GM12801 (cell line): Measurements from ENCODE around the gene CNPY1.

Source experiments
- TF ChIP-seq, protein P1 (sequence below): IDR thresholded peaks from one replicate; pipeline ENCODE4 v1.5.1; 2011; ENCODE audit warnings: control low read depth; ENCODE audit not compliant: insufficient read length; ENCODE audit errors: extremely low read depth

Gene CNPY1

GRCh38 chr7:155589001-155589980 is 42.9 kb upstream of the CNPY1 start:
- TF ChIP-seq, protein P1, sequence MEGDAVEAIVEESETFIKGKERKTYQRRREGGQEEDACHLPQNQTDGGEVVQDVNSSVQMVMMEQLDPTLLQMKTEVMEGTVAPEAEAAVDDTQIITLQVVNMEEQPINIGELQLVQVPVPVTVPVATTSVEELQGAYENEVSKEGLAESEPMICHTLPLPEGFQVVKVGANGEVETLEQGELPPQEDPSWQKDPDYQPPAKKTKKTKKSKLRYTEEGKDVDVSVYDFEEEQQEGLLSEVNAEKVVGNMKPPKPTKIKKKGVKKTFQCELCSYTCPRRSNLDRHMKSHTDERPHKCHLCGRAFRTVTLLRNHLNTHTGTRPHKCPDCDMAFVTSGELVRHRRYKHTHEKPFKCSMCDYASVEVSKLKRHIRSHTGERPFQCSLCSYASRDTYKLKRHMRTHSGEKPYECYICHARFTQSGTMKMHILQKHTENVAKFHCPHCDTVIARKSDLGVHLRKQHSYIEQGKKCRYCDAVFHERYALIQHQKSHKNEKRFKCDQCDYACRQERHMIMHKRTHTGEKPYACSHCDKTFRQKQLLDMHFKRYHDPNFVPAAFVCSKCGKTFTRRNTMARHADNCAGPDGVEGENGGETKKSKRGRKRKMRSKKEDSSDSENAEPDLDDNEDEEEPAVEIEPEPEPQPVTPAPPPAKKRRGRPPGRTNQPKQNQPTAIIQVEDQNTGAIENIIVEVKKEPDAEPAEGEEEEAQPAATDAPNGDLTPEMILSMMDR = no peak

- TF ChIP-seq, protein P1 = no peak
These were observed 42.2 kb upstream of the CNPY1 start for GRCh38 chr7:155588468-155588998.

GRCh38 chr7:155587486-155587885 is 41.1 kb upstream of the CNPY1 start:
- TF ChIP-seq, protein P1 = no peak

GRCh38 chr7:155586843-155587440 is 40.6 kb upstream of the CNPY1 start:
- TF ChIP-seq, protein P1 = no peak

GRCh38 chr7:155585951-155586350 is 39.6 kb upstream of the CNPY1 start:
- TF ChIP-seq, protein P1 = no peak

- TF ChIP-seq, protein P1 = no peak
These were observed 39.2 kb upstream of the CNPY1 start for GRCh38 chr7:155585532-155585895.

GRCh38 chr7:155584763-155585531 is 38.6 kb upstream of the CNPY1 start:
- TF ChIP-seq, protein P1 = no peak
